Choroid plexus epithelial cell (primary cell): Measurements from ENCODE around the gene ISOC1.

Experiments
- DNase-seq: peaks from one replicate; pipeline ENCODE4 v3.0.0-alpha.2; 2010; ENCODE audit warnings: low read depth
- H3K4me3 ChIP-seq: 2 replicates; pipeline ENCODE4 v1.5.1; 2011; ENCODE audit warnings: low read depth, mild to moderate bottlenecking, control low read depth, low read length, moderate library complexity
- CTCF ChIP-seq: conservative IDR thresholded peaks from 2 replicates; pipeline ENCODE4 v1.5.1; 2011; ENCODE audit warnings: low read depth, mild to moderate bottlenecking, control low read depth, inconsistent platforms, low read length, moderate library complexity

The ISOC1 gene

DNA sequence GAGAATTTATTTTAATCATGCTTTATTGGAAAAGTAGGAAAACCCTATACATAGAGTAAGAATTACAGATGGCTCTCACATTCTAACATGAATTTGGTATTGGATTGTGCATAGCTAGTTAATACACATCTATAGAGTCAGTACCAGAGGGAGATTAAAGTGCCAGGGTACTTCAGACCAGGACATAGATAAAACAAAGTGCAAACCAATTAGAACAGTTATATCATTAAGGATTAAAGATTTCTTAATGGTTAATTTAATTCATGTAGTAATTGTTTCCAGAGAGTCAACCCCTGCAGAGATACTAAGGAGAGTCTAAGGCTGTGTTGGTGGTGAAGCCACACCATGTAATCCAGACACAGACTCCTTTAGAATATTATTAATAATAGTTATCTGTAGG lies 8.8 kb downstream of the ISOC1 start:
- TF ChIP-seq CTCF = no peak
- DNase-seq = no peak

DNA sequence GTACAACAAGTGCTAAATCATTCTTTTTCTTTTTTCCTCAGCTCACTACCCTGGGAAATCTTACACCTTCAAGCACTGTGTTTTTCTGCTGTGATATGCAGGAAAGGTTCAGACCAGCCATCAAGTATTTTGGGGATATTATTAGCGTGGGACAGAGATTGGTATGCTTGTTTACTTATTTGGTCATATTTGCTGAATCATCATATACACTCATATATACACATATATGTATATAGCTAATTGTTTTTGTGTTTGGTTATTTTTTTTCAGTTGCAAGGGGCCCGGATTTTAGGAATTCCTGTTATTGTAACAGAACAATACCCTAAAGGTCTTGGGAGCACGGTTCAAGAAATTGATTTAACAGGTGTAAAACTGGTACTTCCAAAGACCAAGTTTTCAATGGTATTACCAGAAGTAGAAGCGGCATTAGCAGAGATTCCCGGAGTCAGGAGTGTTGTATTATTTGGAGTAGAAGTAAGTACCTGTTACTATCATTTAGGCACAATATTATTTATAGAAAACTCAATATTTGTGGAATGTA lies 10.4 kb downstream of the ISOC1 start:
- H3K4me3 ChIP-seq = no peak overlapping the region
- TF ChIP-seq CTCF = no peak
- no peak for DNase-seq

More for the DNA sequence above, 8.8 kb downstream of the ISOC1 start:
- no peak overlapping the region for H3K4me3 ChIP-seq

DNA sequence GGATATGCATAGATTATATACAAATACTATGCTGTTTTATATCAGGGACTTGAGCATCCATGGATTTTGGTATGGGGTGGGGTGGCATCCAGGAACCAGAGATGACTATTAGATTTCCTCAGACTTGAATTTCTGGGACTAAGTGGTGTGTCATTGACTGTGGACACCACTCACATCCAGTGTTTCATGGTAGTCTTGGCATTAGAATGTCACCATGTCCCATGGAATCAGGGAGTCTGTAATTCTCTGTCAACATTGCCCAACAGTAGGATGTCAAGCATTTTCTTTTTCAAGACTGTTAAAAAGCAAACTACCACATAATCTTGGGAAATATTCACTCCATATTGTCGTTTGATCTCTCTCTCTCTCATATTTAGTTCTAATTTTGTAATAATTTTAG lies 13.1 kb downstream of the ISOC1 start:
- no peak for DNase-seq
- TF ChIP-seq CTCF = no peak
- H3K4me3 ChIP-seq = no peak overlapping the region

GRCh38 chr5:129110742-129111141 lies 16.2 kb downstream of the ISOC1 start:
- no peak for DNase-seq
- TF ChIP-seq CTCF = no peak
- no peak overlapping the region for H3K4me3 ChIP-seq

DNA sequence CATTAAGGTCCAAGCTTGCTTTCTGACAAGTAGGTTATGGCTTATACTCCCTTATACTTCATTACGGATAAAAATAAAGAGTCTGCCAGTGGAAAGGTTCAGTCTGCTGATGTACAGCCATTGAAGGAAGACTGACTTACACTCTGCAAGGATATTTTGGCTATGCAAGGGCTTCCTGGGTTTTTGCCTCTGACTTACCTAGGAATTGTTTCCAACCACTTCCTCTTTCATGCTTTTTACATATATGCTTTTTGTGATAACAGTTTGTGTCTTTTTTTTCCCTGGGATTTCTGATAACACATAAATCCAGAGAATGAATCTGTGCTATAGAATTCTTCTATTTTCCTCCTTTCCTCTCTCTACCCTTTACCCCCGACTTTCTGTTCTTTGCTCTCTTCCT lies 16.8 kb downstream of the ISOC1 start:
- no peak overlapping the region for H3K4me3 ChIP-seq
- TF ChIP-seq CTCF = no peak
- no peak for DNase-seq

DNA sequence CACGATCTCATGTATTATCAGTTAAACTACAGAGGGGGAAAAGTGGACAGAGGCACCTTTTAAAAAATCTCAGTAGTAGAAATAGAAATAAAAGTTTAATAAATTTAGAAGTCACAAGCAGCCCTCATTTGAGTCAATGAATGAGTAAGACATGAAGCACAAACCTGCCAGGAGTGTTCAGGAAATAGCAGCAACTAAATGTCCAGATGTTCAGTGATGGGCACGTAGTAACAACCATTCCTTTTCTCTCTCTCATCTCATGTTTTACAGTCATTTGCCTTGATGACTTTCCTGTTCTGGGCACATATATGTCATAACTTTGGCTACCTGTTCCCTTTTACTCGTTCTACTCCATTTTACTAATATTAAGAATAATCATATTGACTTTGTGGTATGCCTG lies 17.7 kb downstream of the ISOC1 start:
- TF ChIP-seq CTCF = no peak
- no peak for DNase-seq
- no peak overlapping the region for H3K4me3 ChIP-seq

DNA sequence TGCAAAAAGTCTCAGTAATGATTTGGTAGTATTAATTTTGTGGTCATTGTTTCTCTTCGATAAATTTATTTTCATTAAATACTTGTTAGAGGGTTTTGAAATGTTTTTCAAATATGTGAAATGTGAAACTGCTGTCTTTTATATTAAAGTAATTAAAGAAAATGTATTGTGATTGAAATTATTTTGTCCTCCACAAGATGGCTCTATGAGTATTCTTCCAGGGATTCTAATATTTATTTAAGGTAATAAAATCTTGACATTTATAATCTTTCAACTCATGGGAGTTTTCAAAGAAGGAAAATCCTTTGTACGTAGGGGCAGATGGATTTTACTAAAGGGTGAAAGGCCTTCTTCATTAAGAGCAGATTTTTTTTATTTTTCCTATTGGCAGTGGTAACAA lies 19.3 kb downstream of the ISOC1 start:
- no peak for DNase-seq
- no peak for TF ChIP-seq CTCF
- H3K4me3 ChIP-seq = no peak overlapping the region
